ENCODE data around the gene APIP.
"Not testable (repeated sequence)": the region's sequence is repeated elsewhere in the genome, so short reads cannot be mapped to it uniquely, and the experiment has no call there.

DNA sequence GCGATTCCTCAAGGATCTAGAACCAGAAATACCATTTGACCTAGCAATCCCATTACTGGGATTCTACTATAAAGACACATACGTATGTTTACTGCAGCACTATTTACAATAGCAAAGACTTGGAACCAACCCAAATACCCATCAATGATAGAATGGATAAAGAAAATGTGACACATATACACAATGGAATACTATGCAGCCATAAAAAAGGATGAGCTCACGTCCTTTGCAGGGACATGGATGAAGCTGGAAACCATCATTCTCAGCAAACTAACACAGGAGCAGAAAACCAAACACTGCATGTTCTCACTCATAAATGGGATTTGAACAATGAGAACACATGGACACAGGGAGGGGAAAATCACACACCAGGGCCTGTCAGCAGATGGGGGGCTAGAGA lies 20.0 kb downstream of the APIP start:
- TF ChIP-seq, protein P1, sequence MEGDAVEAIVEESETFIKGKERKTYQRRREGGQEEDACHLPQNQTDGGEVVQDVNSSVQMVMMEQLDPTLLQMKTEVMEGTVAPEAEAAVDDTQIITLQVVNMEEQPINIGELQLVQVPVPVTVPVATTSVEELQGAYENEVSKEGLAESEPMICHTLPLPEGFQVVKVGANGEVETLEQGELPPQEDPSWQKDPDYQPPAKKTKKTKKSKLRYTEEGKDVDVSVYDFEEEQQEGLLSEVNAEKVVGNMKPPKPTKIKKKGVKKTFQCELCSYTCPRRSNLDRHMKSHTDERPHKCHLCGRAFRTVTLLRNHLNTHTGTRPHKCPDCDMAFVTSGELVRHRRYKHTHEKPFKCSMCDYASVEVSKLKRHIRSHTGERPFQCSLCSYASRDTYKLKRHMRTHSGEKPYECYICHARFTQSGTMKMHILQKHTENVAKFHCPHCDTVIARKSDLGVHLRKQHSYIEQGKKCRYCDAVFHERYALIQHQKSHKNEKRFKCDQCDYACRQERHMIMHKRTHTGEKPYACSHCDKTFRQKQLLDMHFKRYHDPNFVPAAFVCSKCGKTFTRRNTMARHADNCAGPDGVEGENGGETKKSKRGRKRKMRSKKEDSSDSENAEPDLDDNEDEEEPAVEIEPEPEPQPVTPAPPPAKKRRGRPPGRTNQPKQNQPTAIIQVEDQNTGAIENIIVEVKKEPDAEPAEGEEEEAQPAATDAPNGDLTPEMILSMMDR (IDR thresholded peaks at IDR 0.05; ENCODE audit: control extremely low read depth in 1 of 3, insufficient read depth in 1 of 3, low read depth in 1 of 3, low read length in 3 of 3), result not testable (repeated sequence)
- TF ChIP-seq JUN (IDR thresholded peaks at IDR 0.05; ENCODE audit: low read depth, low read length); POLR2A (IDR thresholded peaks at IDR 0.05; ENCODE audit: control extremely low read depth in 1 of 2, low read depth in 2 of 2, low read length in 2 of 2); TEAD4 (IDR thresholded peaks at IDR 0.05; ENCODE audit: low read depth, low read length); MAFK (IDR thresholded peaks at IDR 0.05; ENCODE audit: low read depth, low read length); RFX5 (IDR thresholded peaks at IDR 0.05; ENCODE audit: borderline replicate concordance, low read depth, low read length); YY1 (IDR thresholded peaks at IDR 0.05; ENCODE audit: low read depth, low read length); POLR2AphosphoS5 (IDR thresholded peaks at IDR 0.05; ENCODE audit: low read depth, low read length): not testable (repeated sequence)
- TF ChIP-seq, protein P2, sequence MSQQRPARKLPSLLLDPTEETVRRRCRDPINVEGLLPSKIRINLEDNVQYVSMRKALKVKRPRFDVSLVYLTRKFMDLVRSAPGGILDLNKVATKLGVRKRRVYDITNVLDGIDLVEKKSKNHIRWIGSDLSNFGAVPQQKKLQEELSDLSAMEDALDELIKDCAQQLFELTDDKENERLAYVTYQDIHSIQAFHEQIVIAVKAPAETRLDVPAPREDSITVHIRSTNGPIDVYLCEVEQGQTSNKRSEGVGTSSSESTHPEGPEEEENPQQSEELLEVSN (IDR thresholded peaks at IDR 0.05), result not testable (repeated sequence)
- TF ChIP-seq, protein P3, sequence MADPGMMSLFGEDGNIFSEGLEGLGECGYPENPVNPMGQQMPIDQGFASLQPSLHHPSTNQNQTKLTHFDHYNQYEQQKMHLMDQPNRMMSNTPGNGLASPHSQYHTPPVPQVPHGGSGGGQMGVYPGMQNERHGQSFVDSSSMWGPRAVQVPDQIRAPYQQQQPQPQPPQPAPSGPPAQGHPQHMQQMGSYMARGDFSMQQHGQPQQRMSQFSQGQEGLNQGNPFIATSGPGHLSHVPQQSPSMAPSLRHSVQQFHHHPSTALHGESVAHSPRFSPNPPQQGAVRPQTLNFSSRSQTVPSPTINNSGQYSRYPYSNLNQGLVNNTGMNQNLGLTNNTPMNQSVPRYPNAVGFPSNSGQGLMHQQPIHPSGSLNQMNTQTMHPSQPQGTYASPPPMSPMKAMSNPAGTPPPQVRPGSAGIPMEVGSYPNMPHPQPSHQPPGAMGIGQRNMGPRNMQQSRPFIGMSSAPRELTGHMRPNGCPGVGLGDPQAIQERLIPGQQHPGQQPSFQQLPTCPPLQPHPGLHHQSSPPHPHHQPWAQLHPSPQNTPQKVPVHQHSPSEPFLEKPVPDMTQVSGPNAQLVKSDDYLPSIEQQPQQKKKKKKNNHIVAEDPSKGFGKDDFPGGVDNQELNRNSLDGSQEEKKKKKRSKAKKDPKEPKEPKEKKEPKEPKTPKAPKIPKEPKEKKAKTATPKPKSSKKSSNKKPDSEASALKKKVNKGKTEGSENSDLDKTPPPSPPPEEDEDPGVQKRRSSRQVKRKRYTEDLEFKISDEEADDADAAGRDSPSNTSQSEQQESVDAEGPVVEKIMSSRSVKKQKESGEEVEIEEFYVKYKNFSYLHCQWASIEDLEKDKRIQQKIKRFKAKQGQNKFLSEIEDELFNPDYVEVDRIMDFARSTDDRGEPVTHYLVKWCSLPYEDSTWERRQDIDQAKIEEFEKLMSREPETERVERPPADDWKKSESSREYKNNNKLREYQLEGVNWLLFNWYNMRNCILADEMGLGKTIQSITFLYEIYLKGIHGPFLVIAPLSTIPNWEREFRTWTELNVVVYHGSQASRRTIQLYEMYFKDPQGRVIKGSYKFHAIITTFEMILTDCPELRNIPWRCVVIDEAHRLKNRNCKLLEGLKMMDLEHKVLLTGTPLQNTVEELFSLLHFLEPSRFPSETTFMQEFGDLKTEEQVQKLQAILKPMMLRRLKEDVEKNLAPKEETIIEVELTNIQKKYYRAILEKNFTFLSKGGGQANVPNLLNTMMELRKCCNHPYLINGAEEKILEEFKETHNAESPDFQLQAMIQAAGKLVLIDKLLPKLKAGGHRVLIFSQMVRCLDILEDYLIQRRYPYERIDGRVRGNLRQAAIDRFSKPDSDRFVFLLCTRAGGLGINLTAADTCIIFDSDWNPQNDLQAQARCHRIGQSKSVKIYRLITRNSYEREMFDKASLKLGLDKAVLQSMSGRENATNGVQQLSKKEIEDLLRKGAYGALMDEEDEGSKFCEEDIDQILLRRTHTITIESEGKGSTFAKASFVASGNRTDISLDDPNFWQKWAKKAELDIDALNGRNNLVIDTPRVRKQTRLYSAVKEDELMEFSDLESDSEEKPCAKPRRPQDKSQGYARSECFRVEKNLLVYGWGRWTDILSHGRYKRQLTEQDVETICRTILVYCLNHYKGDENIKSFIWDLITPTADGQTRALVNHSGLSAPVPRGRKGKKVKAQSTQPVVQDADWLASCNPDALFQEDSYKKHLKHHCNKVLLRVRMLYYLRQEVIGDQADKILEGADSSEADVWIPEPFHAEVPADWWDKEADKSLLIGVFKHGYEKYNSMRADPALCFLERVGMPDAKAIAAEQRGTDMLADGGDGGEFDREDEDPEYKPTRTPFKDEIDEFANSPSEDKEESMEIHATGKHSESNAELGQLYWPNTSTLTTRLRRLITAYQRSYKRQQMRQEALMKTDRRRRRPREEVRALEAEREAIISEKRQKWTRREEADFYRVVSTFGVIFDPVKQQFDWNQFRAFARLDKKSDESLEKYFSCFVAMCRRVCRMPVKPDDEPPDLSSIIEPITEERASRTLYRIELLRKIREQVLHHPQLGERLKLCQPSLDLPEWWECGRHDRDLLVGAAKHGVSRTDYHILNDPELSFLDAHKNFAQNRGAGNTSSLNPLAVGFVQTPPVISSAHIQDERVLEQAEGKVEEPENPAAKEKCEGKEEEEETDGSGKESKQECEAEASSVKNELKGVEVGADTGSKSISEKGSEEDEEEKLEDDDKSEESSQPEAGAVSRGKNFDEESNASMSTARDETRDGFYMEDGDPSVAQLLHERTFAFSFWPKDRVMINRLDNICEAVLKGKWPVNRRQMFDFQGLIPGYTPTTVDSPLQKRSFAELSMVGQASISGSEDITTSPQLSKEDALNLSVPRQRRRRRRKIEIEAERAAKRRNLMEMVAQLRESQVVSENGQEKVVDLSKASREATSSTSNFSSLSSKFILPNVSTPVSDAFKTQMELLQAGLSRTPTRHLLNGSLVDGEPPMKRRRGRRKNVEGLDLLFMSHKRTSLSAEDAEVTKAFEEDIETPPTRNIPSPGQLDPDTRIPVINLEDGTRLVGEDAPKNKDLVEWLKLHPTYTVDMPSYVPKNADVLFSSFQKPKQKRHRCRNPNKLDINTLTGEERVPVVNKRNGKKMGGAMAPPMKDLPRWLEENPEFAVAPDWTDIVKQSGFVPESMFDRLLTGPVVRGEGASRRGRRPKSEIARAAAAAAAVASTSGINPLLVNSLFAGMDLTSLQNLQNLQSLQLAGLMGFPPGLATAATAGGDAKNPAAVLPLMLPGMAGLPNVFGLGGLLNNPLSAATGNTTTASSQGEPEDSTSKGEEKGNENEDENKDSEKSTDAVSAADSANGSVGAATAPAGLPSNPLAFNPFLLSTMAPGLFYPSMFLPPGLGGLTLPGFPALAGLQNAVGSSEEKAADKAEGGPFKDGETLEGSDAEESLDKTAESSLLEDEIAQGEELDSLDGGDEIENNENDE (IDR thresholded peaks at IDR 0.05; ENCODE audit: insufficient replicate concordance, low read length), result not testable (repeated sequence)
